Common myeloid progenitor, CD34-positive (primary cell): ENCODE results near the gene CAPZB.
"Not testable (repeated sequence)": the region's sequence is repeated elsewhere in the genome, so short reads cannot be mapped to it uniquely, and the experiment has no call there.

ENCODE experiments used
- CTCF ChIA-PET: fragments of 350-600 bp; sonication (Branson Sonifier 250); formaldehyde crosslinking; loops from one replicate; lab custom pipeline; 2021; ENCODE audit warnings: antibody characterized with exemption; lab: Charles Lee
- POLR2A ChIA-PET: fragments of 350-600 bp; sonication (Branson Sonifier 250); formaldehyde crosslinking; loops from one replicate; lab custom pipeline; 2021; ENCODE audit warnings: antibody characterized with exemption; lab: Charles Lee
- DNase-seq, 3 donors: peaks; one replicate each; pipeline versions ENCODE4 v3.0.0 to v3.0.0-alpha.2; 2013
- H3K27ac ChIP-seq, 2 experiments: 1 replicate in 1 of 2; 2 replicates in 1 of 2; pipeline ENCODE4 v1.7.0; 2013; ENCODE audit warnings: inconsistent platforms in 2 of 2, low read length in 2 of 2, mild to moderate bottlenecking in 2 of 2, low read depth in 1 of 2, moderate library complexity in 1 of 2; ENCODE audit not compliant: severe bottlenecking in 2 of 2, insufficient read depth in 1 of 2, poor library complexity in 1 of 2
- H3K27me3 ChIP-seq, 5 experiments: replicated peaks in 2 of 5; 1 replicate in 3 of 5; 2 replicates in 2 of 5; pipeline versions ENCODE4 v1.6.1 to v1.7.0; 2013; ENCODE audit warnings: low read length in 4 of 5, mild to moderate bottlenecking in 2 of 5, moderate library complexity in 2 of 5, inconsistent platforms in 1 of 5; ENCODE audit not compliant: insufficient read depth in 5 of 5, control insufficient read depth in 4 of 5
- H3K36me3 ChIP-seq, 4 experiments: 1 replicate in 2 of 4; 2 replicates in 2 of 4; pipeline versions ENCODE4 v1.6.1 to v1.7.0; 2013; ENCODE audit warnings: low read length in 3 of 4, control low read depth in 1 of 4, mild to moderate bottlenecking in 1 of 4; ENCODE audit not compliant: control insufficient read depth in 4 of 4, insufficient read depth in 4 of 4
- H3K4me1 ChIP-seq, 4 experiments: 1 replicate in 3 of 4; 2 replicates in 1 of 4; pipeline versions ENCODE4 v1.6.1 to v1.7.1; 2013; ENCODE audit warnings: low read length in 3 of 4, mild to moderate bottlenecking in 3 of 4, control low read depth in 1 of 4, inconsistent platforms in 1 of 4, moderate library complexity in 1 of 4; ENCODE audit not compliant: control insufficient read depth in 4 of 4, insufficient read depth in 4 of 4; ENCODE audit errors: control extremely low read depth in 1 of 4
- H3K4me3 ChIP-seq, 7 experiments: 1 replicate in 4 of 7; 2 replicates in 3 of 7; pipeline versions ENCODE4 v1.5.1 to v1.7.0; 2013; ENCODE audit warnings: mild to moderate bottlenecking in 7 of 7, low read length in 6 of 7, moderate library complexity in 6 of 7, inconsistent platforms in 2 of 7, low read depth in 2 of 7, control low read depth in 1 of 7; ENCODE audit not compliant: insufficient read depth in 4 of 7, control insufficient read depth in 1 of 7; ENCODE audit errors: extremely low read depth in 1 of 7
- H3K9me3 ChIP-seq, 5 experiments: 1 replicate in 4 of 5; 2 replicates in 1 of 5; pipeline versions ENCODE4 v1.6.1 to v1.7.1; 2013; ENCODE audit warnings: low read length in 4 of 5, mild to moderate bottlenecking in 2 of 5, inconsistent platforms in 1 of 5, low read depth in 1 of 5, moderate library complexity in 1 of 5; ENCODE audit not compliant: control insufficient read depth in 4 of 5, insufficient read depth in 2 of 5; ENCODE audit errors: control extremely low read depth in 1 of 5
- WGBS: methylation state at CpG from one replicate; pipeline ENCODE4 v1.1.5; 2013; ENCODE audit not compliant: insufficient coverage; 5-methylcytosine and 5-hydroxymethylcytosine counted together

CAPZB gene

DNA sequence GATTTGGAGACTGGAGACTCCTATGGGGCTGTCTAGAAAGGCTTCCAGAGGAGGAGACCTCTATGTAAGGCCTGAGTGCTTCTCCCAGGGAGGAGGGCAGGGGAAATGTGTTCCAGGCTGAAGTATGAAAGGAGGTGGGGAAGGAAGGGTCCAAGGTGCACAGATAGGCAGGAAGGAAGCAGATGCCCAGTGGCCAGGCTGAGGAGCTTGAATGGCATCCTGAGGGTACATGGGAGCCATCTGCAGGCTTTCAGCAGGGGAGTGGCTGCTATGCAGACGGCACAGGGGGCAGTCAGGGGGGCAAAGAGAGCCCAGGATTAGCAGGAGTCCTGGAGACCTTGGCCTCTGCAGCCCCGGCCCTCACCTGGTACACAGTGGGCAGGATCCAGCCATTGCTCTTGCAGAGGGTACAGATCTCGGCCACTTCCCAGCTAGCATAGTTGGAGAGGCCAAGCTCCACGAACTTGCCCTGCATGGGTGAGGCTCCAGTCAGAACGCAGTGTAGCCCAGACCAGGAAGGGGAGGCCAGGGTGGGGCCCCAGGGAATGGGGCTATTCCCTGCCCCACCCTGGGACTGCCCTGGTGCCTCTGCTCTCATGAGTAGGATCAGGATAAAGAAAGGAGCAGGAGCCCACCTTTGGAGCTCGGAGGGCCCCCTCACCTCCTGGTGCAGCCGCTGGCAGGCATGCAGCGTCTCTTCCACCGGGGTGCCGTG, 177.4 kb downstream of the CAPZB start:
- WGBS: 95% methylated on average over 9 of the region's 10 CpGs
- DNase-seq: no peak
- Histone ChIP-seq H3K27me3 (no peaks in the 10 kb centered on the region), H3K4me3 (no peak overlapping the region), H3K4me1 (peaks cover 0 to 22% (median 20%) of the 10 kb centered on the region in 4 experiments), H3K9me3 (no peaks in the 10 kb centered on the region), H3K36me3 (peaks cover 4 to 58% (median 48%) of the 10 kb centered on the region in 4 experiments), H3K27ac (no peak overlapping the region)
- CTCF ChIA-PET: no interaction called here
- POLR2A ChIA-PET: no interaction called here

DNA sequence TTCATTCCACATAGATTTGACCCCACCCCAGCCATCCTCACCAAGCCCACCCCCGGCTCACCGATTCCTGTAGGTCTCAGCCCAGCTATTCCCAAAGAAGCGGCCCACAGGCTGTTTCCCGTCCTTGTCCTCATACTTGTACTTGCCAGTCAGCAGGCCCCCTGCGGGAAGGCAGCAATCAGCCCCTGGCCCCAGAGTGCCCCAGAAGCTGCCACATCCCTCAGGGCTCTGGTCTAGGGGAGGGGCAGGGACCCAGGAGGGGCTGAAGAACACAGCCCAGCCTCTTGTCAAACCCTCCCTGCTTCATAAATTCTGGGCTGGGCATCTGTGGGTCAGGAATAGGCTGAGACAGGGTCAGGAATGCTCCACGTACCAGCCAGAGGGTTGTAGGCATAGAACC, 178.4 kb downstream of the CAPZB start:
- POLR2A ChIA-PET: no interaction called here
- peaks cover 10 to 63% (median 52%) of the 10 kb centered on the region in 4 experiments for H3K36me3 ChIP-seq
- no peak overlapping the region for H3K27ac ChIP-seq
- no peaks in the 10 kb centered on the region for H3K27me3 ChIP-seq
- DNase-seq: no peak
- WGBS: 100% methylated on average over 4 of the region's 6 CpGs
- H3K9me3 ChIP-seq: no peaks in the 10 kb centered on the region
- CTCF ChIA-PET: no interaction called here
- H3K4me3 ChIP-seq: no peak overlapping the region
- H3K4me1 ChIP-seq: peaks cover 0 to 14% (median 13%) of the 10 kb centered on the region in 4 experiments

DNA sequence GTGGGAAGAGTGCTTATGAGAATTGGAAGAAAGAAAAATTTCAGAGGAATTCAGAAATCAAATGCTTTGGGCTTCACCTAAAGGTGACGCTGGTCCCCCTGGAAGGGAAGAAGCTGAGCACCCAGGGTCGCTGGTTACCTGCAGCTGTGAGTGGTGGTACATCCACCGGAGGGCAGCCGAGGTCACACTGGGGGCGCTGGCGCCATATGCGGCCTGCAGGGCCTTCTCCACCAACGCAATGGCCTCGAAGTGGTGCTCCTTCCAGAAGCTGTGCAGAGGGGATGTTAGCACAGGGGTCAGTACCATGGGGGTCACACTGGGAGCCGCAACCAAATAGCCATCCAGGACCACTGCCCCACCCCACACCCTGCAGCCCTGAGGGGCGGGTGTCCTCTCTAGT, 179.5 kb downstream of the CAPZB start:
- WGBS: 88% methylated on average over 11 of the region's 11 CpGs
- Histone ChIP-seq H3K9me3 (no peaks in the 10 kb centered on the region), H3K4me3 (no peak overlapping the region), H3K4me1 (peaks cover 0 to 4% (median 3%) of the 10 kb centered on the region in 4 experiments), H3K36me3 (peaks cover 10 to 64% (median 52%) of the 10 kb centered on the region in 4 experiments), H3K27ac (no peak overlapping the region), H3K27me3 (no peaks in the 10 kb centered on the region)
- CTCF ChIA-PET: no interaction called here
- no peak for DNase-seq
- POLR2A ChIA-PET: no interaction called here

DNA sequence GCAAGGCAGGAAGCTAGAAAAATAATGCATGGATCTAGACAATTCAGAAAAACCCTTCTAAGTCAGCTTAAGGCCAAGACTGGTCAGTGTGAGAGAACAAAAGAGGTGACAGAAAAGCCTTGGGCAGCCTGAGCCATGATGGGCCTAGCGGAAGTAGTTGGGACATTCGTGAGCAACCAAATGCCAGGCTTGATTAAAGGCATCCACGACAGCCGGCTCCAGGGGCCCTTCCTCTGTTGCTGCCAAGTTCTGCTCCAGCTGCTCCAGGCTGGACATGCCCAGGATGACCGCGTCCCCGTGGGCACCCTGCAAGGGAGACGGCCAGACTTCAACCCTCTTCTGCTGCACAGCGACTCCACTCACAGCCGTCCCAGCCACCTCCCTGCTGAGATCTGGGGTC, 181.3 kb downstream of the CAPZB start:
- H3K36me3 ChIP-seq: peaks cover 8 to 66% (median 53%) of the 10 kb centered on the region in 4 experiments
- H3K9me3 ChIP-seq, DNase-seq, CTCF ChIA-PET, H3K27me3 ChIP-seq, H3K4me1 ChIP-seq, H3K27ac ChIP-seq, H3K4me3 ChIP-seq: not testable (repeated sequence)
- WGBS: 100% methylated on average over 2 of the region's 10 CpGs
- POLR2A ChIA-PET: interaction anchor here (1.0 kb wide), 1 partner anchor 170 kb away, joined by 3 read pairs; no protein-coding TSS in a partner anchor

DNA sequence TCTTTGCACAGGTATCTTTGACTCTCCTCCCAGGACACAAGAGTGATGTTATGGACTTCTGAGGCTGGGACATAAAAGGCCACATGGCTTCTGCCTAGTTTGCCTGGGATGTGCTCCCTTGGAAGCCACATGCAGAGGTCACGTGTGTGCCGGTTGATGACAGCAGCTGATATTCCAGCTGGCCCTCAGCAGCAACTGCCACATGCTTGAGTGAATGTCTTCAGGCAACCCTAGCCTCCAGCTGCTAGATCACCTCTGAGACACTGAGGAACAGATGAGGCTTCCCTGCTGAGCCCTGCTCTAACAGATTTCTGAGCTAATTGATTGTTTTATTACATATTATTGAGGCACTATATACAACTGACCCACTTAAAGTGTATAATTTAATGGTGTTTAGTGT, 185.1 kb downstream of the CAPZB start:
- no peak for DNase-seq
- Histone ChIP-seq H3K27me3 (no peaks in the 10 kb centered on the region), H3K27ac (no peak overlapping the region), H3K9me3 (peaks cover 1 to 11% (median 7%) of the 10 kb centered on the region in 5 experiments), H3K4me1 (no peaks in the 10 kb centered on the region), H3K36me3 (peaks cover 6 to 34% (median 20%) of the 10 kb centered on the region in 4 experiments), H3K4me3 (no peak overlapping the region)
- ChIA-PET POLR2A (interaction anchor here (0.6 kb wide), 1 partner anchor 10 kb away, joined by 4 read pairs; no protein-coding TSS in a partner anchor), CTCF (no interaction called here)
- 100% methylated on average over 2 of the region's 2 CpGs for WGBS

DNA sequence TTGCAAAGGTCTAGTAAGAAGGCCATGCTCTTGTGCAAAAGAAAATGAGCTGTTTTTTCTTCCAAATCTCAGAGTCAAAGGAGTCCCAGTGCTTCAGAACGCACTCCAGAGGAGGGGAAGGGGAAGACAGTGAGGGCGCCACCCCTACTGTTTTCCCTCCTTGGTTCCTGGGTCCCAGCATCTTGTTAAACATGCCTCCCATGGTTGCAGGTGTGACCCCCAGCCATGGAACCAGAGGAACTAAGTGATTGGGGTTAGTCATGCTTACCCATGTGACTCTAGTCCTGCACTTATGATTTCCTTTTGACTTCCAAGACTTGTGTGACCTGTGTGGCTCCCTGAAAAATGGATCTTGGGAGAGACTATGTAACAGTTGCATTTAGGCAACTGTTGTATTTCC, 190.7 kb downstream of the CAPZB start:
- no peaks in the 10 kb centered on the region for H3K4me1 ChIP-seq
- 100% methylated on average over 2 of the region's 2 CpGs for WGBS
- H3K36me3 ChIP-seq: peaks cover 0 to 6% (median 2%) of the 10 kb centered on the region in 4 experiments
- H3K4me3 ChIP-seq: no peak overlapping the region
- POLR2A ChIA-PET: interaction anchor here (1.2 kb wide), 1 partner anchor 7 kb away, joined by 3 read pairs; no protein-coding TSS in a partner anchor
- peaks cover 5 to 43% (median 26%) of the 10 kb centered on the region in 5 experiments for H3K9me3 ChIP-seq
- DNase-seq: no peak
- CTCF ChIA-PET: interaction anchor here (1.2 kb wide), 1 partner anchor 38 kb away, joined by 3 read pairs; no protein-coding TSS in a partner anchor
- H3K27ac ChIP-seq: no peak overlapping the region
- H3K27me3 ChIP-seq: peaks cover 0 to 4% (median 2%) of the 10 kb centered on the region in 5 experiments

DNA sequence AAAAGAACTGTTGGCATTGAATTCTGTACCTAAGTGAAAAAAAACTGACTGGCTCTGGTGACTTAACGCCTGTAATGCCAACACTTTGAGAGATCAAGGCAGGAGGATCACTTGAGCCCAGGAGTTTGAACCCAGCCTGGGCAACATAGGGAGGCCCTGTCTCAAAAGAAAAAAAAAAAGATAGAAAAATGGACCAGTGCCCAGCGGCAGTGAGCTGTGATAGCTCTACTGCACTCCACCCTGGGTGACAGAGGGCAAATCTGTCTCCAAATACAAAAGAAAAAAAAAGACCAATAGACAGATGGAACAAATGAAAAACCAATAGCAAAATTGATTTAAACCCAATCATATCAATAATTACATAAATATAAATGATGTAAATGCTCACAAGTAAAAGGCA, 196.1 kb downstream of the CAPZB start:
- WGBS: 55% methylated on average over 2 of the region's 2 CpGs
- H3K27ac ChIP-seq: no peak overlapping the region
- H3K36me3 ChIP-seq: no peaks in the 10 kb centered on the region
- DNase-seq: no peak
- H3K4me3 ChIP-seq: peak overlapping the region in 4 of 7 experiments; percentile 13 to 77 (median 64)
- peaks cover 3 to 22% (median 9%) of the 10 kb centered on the region in 5 experiments for H3K9me3 ChIP-seq
- CTCF ChIA-PET: no interaction called here
- POLR2A ChIA-PET: interaction anchor here (0.5 kb wide), 1 partner anchor 28 kb away, joined by 3 read pairs; no protein-coding TSS in a partner anchor
- peaks cover 0 to 19% (median 7%) of the 10 kb centered on the region in 5 experiments for H3K27me3 ChIP-seq
- H3K4me1 ChIP-seq: peaks cover 0 to 8% (median 6%) of the 10 kb centered on the region in 4 experiments
